HG03575 (cell line): ENCODE measurements around the gene PLXND1.

Experiments used
- ATAC-seq: cut with Tn5 transposase; IDR thresholded peaks from one replicate; pipeline ENCODE4 v1.9.1; 2021; ENCODE audit not compliant: unreplicated experiment, insufficient number of reproducible peaks, low FRiP score; ENCODE audit errors: extremely low read depth

PLXND1 gene

GRCh38 chr3:129628169-129628522 lies 21.7 kb upstream of the PLXND1 start:
- no peak for ATAC-seq

DNA sequence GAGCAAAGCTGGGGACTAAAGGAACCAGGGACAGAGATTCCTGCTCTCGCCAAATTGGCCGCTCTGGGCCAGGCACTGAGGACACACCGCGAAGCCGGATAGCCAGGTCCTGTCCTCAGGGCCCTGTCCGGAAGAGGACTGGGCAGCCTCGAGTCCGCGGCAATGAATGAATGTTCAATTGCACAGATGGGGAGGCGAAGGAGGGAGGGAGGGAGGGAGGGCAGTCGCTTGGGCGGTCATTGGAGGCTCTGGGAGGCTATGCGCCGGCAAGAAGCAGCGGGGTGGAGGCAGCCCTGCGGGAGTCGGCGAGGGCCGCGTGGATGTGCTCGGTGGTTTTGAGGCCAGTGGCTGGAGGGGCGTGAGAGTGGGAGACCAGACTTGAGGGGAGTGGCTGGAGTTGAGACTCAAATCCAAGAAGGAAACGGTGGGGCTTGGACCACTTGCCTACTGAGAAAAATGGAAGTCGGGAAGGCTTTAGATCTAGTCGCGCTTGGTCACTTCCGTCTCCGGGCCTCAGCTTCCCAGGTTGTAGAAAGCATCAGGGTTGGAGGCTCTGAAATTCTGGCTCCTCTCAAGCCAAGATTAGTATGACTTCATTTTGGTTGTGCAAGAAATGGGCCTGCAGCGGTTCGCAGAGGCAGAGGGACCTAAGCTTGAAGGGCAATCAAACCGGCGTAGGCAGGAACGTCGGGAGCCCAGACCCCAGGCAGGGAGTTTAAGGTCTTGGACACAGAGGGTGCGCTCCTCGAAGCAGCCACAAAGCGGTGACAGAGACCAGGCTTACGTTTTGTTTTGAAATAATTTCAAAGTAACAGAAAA lies 21.1 kb upstream of the PLXND1 start:
- ATAC-seq: no peak

DNA sequence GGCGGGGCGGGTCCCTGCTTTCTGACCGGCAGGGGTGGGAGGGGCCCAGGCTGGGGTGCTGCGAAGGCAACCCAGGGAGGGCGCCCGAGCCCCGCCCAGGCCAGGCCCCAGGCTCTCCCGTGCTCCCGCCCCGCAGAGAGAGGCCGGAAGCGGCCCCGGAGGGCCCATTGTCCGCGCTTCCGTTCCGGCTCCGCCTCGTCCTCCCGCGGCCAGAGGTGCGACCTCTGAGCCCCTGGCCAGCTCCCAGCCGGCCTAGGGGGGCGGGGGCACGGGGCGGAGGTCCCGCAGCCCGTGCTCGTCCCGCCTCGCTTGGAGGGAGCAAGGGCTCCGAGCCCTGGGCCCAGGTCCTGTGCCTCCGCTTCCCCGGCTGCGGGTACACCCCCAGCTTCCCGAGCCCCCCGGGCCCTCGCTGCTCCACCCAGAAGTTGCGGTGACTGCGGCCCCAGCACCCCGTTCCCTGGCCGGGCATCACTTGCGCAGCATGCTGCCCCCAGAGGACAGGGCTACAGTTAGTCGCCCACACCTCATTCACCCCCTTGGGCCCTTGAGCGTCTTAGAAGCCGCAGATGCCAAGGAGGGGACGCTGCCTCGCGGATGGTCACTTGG lies 20.4 kb upstream of the PLXND1 start:
- ATAC-seq: peak; percentile 57

GRCh38 chr3:129625072-129625874 lies 18.8 kb upstream of the PLXND1 start:
- ATAC-seq: no peak

- ATAC-seq: no peak
Observed at GRCh38 chr3:129624347-129625071, 18.0 kb upstream of the PLXND1 start.

DNA sequence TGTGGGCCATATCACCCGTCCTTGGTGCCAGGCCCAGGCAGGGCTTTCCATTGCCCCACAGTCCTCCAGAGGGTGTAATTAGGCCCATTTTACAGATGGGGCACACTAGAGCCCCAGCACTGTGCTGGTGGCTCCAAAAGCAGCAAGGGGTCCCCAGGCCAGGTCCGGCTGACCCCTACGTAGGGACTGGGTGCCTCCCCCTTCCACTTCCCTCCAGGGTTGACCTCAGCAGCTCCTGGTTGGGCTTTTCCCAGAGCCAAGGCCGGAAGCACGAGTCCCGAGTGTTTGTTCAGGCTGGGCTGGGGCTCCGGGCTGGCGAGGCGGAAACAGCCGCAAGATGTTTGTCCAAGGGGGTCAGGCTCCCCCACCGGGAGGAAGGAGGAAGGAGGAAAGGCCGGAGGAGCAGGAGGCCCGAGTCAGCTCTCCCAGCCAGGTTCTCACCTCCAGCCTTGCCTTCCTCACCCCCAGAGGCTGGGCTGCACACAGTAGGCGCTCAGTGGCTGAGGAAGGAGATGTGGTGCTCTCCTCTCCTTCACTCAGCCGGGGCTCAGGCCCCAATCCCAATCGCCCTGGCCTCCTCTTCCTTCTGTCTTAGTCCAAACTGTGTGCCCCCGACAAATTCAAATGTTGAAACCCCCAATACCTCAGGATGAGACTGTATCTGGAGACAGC lies 17.1 kb upstream of the PLXND1 start:
- no peak for ATAC-seq

DNA sequence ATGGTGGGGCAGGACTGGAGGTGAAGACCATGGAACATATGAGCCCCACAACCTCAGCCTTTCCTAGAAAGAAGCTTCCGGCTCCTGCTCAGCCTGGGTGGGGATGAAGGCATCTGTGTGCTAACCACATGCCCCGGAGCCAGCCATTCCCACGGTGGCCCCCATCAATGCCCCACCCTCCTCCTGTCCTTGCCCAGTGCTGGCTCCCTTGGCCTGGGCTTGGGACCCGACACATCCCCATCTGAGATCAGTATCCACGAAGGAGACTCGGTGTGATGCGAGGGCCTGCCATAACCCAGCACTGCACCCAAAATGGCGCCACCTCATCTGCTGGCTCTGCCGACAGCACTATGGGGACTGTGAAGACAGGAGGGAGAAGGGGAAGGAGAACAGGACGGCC lies 16.5 kb upstream of the PLXND1 start:
- no peak for ATAC-seq

DNA sequence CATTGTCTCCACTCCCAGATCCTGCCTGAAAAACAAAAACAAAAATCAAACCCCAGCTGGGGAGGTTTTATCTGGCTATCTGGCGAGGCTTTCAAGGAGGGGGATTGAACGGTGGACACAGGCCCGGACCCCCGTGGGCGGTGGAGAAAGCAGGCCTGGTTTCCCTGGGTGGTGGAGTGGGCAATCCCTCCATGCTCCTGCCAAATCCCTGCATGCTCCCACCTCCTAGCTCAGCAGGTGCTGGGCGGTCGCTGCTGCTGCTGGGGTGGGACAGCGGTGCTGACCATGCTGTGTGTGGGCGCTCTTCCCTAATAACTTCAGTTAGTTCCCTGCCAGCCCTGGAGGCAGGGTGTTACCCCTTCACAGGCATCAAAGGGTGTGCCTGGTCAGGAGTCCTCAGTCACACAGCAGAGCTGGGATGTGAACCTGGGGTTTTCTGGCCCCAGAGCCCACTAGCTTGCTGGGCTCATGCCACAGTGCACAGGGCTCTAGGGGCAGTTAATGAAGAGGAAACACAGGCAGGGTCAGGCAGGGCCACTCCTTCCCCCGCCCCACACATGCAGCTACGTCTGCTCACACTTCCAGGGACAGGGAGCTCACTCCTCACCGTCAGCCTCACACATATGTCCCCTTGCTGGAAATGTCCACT lies 15.9 kb upstream of the PLXND1 start:
- no peak for ATAC-seq

- ATAC-seq: no peak
Observed at GRCh38 chr3:129621626-129622225, 15.2 kb upstream of the PLXND1 start.

DNA sequence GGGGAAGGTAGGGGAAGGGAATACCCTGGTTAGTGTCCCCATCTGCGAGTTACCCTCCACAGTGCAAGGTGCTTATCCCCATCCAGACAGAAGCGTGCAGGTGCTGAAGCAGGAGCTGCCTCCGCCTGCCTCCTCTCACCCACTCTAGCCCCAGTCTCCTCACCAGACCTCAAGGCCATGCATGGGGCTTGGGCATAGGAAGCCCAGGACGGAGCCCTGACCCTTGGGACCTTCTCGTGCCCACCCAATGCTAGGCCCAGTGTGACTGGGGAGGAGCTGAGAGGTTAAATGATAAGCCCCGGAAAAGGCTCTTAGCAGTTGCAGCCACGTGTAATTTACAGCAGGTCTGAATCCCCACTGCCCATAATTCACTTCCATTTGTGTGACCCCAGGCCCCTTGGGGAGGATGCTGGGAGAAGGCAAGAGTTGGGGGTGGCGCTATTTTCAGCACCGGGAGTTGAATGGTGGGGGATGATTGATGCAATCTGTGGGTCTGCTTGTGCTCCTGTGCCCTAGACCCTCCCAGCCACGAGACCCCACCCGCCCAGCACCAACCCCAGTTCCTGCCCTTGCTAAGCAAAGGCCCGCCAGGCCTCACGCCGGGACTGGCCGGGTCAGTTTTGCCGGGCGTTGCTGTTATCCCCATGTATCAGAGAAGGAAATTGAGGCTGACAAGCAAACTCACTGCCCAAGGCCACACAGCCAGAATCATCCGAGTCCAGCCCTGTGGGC lies 14.5 kb upstream of the PLXND1 start:
- no peak for ATAC-seq

GRCh38 chr3:129619726-129620162 lies 13.3 kb upstream of the PLXND1 start:
- ATAC-seq: no peak

GRCh38 chr3:129618901-129619671 lies 12.6 kb upstream of the PLXND1 start:
- ATAC-seq: no peak

- no peak for ATAC-seq
Observed at GRCh38 chr3:129618186-129618820, 11.8 kb upstream of the PLXND1 start.

DNA sequence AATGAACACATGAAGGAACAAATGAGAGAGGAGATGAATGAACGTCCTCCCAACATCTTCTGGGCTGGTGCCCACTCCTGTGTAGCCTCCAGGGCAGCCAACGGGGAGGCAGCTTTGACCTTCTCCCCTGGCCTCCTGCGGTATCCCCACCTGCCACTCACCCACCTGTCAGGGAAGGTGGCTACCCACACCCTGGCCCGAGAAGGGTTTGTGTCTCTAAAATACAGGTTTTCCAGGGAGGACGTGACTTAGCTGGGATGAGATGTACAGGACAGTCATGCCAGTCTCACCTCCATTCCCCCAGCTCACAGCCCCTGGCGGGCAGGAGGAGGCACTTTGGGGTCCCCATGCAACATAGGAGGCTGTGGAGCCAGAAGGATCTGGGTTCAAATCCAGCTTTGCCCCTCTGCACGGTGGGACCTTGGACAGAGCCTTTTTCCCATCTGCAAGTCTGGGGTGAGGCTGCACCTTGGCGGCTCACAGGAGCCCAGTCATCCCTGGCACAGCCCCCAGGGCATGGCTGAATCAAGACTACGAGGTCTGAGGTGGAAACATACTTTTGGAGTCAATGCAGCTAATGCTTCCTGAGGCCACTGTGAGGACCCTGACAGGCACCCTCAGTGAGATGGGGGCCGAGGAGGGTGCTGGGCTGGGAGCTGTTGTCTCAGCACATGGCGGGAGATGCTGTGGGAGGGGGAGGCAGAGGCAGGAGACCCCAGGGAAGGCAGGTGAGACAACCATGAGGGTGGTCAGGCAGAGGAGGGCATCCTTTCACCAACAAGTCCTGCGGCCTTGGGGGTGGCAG lies 11.1 kb upstream of the PLXND1 start:
- no peak for ATAC-seq

DNA sequence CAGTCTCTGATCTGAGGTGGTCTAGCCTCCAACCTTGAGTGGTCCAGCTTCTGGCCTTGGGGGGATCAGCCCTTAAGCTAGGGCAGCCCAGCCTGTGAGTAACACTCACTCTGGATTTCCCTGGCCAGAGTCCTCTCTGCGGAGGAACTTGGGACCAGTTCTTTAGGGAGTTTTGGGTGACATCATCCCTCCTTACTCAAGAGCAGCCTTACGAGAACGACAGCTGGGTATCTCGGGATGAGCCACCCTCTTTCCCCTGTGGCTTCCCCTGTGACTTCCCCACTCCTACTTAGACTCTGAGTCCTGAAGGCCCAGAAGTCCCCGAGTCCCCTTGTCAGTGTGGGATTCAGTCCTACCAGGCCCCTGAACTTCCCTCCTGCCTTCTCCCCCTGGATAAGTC lies 10.2 kb upstream of the PLXND1 start:
- no peak for ATAC-seq
